ENCODE measurements around the gene CD83.
"Not testable (repeated sequence)": the region's sequence is repeated elsewhere in the genome, so short reads cannot be mapped to it uniquely, and the experiment has no call there.

CD83 gene

GRCh38 chr6:14146506-14147096 is 29.0 kb downstream of the CD83 start:
- no peak overlapping the region for H3K4me3 ChIP-seq (ENCODE audit: low read depth, low read length)

GRCh38 chr6:14147891-14148290 is 30.3 kb downstream of the CD83 start:
- H3K4me3 ChIP-seq (ENCODE audit: low read depth, low read length): no peak overlapping the region

- no peak overlapping the region for H3K4me3 ChIP-seq (ENCODE audit: low read depth, low read length)
Measured at GRCh38 chr6:14148471-14148870, 30.9 kb downstream of the CD83 start.

GRCh38 chr6:14149053-14149738 is 31.6 kb downstream of the CD83 start:
- no peak overlapping the region for H3K4me3 ChIP-seq (ENCODE audit: low read depth, low read length)

- H3K4me3 ChIP-seq (ENCODE audit: low read depth, low read length): no peak overlapping the region
Measured at GRCh38 chr6:14149739-14150130, 32.2 kb downstream of the CD83 start.

GRCh38 chr6:14151300-14151699 is 33.7 kb downstream of the CD83 start:
- H3K4me3 ChIP-seq (ENCODE audit: low read depth, low read length): not testable (repeated sequence)

GRCh38 chr6:14151773-14152172 is 34.2 kb downstream of the CD83 start:
- H3K4me3 ChIP-seq (ENCODE audit: low read depth, low read length): no peak overlapping the region

GRCh38 chr6:14153228-14153627 is 35.7 kb downstream of the CD83 start:
- H3K4me3 ChIP-seq (ENCODE audit: low read depth, low read length): no peak overlapping the region

GRCh38 chr6:14159090-14159489 is 41.5 kb downstream of the CD83 start:
- no peak overlapping the region for H3K4me3 ChIP-seq (ENCODE audit: low read depth, low read length)

- no peak overlapping the region for H3K4me3 ChIP-seq (ENCODE audit: low read depth, low read length)
Measured at GRCh38 chr6:14162826-14163225, 45.3 kb downstream of the CD83 start.

- H3K4me3 ChIP-seq (ENCODE audit: low read depth, low read length): no peak overlapping the region
Measured at GRCh38 chr6:14165091-14165490, 47.5 kb downstream of the CD83 start.

- no peak overlapping the region for H3K4me3 ChIP-seq (ENCODE audit: low read depth, low read length)
Measured at GRCh38 chr6:14166839-14167238, 49.3 kb downstream of the CD83 start.

- no peak overlapping the region for H3K4me3 ChIP-seq (ENCODE audit: low read depth, low read length)
Measured at GRCh38 chr6:14170128-14170527, 52.6 kb downstream of the CD83 start.

GRCh38 chr6:14172562-14172961 is 55.0 kb downstream of the CD83 start:
- no peak overlapping the region for H3K4me3 ChIP-seq (ENCODE audit: low read depth, low read length)

GRCh38 chr6:14174226-14174625 is 56.7 kb downstream of the CD83 start:
- H3K4me3 ChIP-seq (ENCODE audit: low read depth, low read length): no peak overlapping the region

- H3K4me3 ChIP-seq (ENCODE audit: low read depth, low read length): no peak overlapping the region
Measured at GRCh38 chr6:14174996-14175395, 57.4 kb downstream of the CD83 start.

- H3K4me3 ChIP-seq (ENCODE audit: low read depth, low read length): no peak overlapping the region
Measured at GRCh38 chr6:14176429-14176828, 58.9 kb downstream of the CD83 start.

- no peak overlapping the region for H3K4me3 ChIP-seq (ENCODE audit: low read depth, low read length)
Measured at GRCh38 chr6:14177413-14178082, 60.0 kb downstream of the CD83 start.

- H3K4me3 ChIP-seq (ENCODE audit: low read depth, low read length): no peak overlapping the region
Measured at GRCh38 chr6:14178083-14178445, 60.5 kb downstream of the CD83 start.

GRCh38 chr6:14180609-14181008 is 63.0 kb downstream of the CD83 start:
- no peak overlapping the region for H3K4me3 ChIP-seq (ENCODE audit: low read depth, low read length)

- H3K4me3 ChIP-seq (ENCODE audit: low read depth, low read length): no peak overlapping the region
Measured at GRCh38 chr6:14182916-14183315, 65.3 kb downstream of the CD83 start.

All from iPS-11a (cell line).